ENCODE results near the gene TLR8.
"Not testable (repeated sequence)": the region's sequence is repeated elsewhere in the genome, so short reads cannot be mapped to it uniquely, and the experiment has no call there.

TLR8 gene

GRCh38 chrX:12899506-12899905, 6.9 kb upstream of the TLR8 start:
- DNase-seq, result no peak

DNA sequence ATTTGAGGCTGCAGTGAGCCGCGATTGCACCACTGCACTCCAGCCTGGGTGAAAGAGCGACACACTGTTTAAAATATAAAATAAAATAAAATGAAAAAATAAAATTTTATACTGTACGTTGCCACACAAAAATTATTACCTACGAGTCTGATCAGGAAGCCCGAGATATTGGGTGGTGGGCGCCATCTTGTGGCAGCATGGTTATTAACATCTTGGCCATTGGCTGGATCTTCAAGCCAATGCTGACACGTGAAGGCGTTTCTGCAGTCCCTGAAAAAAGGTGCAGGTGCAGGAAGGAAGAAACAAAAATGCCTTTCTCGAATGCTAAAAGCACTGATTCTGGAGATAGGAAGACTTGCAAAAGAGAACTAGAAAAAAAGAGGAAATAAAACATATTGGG, 4.9 kb upstream of the TLR8 start:
- DNase-seq, result peak; percentile 78

DNA sequence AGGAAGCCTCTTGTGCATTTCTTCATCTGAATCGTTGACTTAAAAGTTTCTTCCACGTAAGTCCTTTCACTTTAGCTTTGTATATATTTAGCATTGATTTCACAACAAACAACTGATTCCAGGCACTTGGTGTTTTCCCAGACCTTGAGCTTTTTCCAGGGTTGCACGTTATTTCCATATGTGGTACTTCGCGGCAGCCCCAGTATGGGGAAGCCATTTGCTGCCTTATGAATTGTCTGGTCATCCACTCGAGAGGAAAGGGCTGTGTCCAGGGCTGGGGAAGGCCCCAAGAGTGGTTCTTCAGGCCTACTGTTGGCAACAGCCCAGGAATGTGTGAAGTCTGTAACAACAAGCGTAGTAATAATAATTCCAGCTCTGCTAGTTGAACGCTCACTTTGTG, 2.8 kb upstream of the TLR8 start:
- no peak for DNase-seq

- DNase-seq, result no peak
Measured at GRCh38 chrX:12910423-12911121, 4.2 kb downstream of the TLR8 start.

DNA sequence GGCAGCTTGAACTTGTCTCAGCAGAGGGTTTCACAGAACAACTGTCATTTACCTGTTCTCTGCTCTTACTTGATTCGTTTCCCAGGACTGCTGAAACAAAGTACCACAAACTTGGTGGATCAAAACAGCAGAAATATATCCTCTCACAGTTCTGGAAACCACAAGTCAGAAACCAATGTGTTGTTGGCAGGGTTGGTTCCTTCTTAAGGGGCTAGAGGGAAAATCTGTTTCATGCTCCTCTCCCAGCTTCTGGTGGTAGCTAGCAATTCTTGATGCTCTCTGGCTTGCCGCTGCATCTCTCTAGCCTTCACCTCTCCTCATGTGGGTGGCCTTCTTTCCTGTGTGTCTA, 4.7 kb downstream of the TLR8 start:
- no peak for DNase-seq

GRCh38 chrX:12912791-12913482, 6.5 kb downstream of the TLR8 start:
- no peak for DNase-seq

- DNase-seq, result no peak
Measured at GRCh38 chrX:12917753-12918152, 11.3 kb downstream of the TLR8 start.

DNA sequence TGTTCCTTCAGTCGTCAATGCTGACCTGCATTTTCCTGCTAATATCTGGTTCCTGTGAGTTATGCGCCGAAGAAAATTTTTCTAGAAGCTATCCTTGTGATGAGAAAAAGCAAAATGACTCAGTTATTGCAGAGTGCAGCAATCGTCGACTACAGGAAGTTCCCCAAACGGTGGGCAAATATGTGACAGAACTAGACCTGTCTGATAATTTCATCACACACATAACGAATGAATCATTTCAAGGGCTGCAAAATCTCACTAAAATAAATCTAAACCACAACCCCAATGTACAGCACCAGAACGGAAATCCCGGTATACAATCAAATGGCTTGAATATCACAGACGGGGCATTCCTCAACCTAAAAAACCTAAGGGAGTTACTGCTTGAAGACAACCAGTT, 12.6 kb downstream of the TLR8 start:
- no peak for DNase-seq

DNA sequence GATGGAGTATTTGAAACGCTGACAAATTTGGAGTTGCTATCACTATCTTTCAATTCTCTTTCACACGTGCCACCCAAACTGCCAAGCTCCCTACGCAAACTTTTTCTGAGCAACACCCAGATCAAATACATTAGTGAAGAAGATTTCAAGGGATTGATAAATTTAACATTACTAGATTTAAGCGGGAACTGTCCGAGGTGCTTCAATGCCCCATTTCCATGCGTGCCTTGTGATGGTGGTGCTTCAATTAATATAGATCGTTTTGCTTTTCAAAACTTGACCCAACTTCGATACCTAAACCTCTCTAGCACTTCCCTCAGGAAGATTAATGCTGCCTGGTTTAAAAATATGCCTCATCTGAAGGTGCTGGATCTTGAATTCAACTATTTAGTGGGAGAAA, 13.2 kb downstream of the TLR8 start:
- no peak for DNase-seq

- DNase-seq, result no peak
Measured at GRCh38 chrX:12920990-12921389, 14.6 kb downstream of the TLR8 start.

DNA sequence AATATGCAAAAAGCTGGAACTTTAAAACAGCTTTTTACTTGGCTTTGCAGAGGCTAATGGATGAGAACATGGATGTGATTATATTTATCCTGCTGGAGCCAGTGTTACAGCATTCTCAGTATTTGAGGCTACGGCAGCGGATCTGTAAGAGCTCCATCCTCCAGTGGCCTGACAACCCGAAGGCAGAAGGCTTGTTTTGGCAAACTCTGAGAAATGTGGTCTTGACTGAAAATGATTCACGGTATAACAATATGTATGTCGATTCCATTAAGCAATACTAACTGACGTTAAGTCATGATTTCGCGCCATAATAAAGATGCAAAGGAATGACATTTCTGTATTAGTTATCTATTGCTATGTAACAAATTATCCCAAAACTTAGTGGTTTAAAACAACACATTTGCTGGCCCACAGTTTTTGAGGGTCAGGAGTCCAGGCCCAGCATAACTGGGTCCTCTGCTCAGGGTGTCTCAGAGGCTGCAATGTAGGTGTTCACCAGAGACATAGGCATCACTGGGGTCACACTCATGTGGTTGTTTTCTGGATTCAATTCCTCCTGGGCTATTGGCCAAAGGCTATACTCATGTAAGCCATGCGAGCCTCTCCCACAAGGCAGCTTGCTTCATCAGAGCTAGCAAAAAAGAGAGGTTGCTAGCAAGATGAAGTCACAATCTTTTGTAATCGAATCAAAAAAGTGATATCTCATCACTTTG, 15.6 kb downstream of the TLR8 start:
- no peak for DNase-seq

- DNase-seq, result no peak
Measured at GRCh38 chrX:12922599-12922919, 16.1 kb downstream of the TLR8 start.

GRCh38 chrX:12929701-12930100, 23.3 kb downstream of the TLR8 start:
- no peak for DNase-seq

DNA sequence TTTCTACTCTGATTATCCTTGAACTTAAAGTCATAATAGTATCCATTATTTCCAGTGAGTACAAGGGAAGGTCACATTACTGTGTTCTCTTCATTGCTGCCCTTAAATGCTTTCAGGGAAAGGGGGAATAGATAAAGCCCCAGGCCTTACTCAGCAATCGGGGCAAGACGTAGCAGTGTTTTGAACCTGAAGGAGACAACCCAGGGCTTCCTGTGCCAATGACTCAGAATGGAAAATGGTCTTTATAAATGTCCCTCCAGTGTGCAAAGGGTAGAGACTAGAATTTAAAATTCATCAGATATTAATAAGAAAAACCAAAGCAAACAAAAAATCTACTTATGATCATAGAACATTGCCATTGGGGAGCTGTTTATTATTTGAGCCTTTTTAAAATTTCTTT, 23.7 kb downstream of the TLR8 start:
- no peak for DNase-seq

DNA sequence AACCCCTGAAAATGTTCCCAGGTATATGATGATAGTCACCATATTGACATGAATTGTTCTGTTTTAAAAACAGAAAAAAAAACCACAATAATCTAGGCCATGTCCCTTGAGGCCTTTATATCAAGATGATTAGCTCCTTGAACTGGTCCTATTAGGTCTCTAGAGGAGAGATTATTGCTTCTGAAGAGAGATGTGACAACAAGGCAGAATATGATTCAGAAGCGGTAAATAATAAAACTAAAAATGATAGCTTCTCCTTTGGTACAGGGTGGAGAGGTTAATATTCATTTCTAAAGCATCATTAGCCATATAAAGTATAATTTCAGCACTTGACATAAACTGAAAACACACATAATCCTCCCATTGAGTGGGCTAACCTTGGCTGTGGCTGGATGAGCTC, 25.8 kb downstream of the TLR8 start:
- no peak for DNase-seq

- no peak for DNase-seq
Measured at GRCh38 chrX:12934850-12935249, 28.4 kb downstream of the TLR8 start.

DNA sequence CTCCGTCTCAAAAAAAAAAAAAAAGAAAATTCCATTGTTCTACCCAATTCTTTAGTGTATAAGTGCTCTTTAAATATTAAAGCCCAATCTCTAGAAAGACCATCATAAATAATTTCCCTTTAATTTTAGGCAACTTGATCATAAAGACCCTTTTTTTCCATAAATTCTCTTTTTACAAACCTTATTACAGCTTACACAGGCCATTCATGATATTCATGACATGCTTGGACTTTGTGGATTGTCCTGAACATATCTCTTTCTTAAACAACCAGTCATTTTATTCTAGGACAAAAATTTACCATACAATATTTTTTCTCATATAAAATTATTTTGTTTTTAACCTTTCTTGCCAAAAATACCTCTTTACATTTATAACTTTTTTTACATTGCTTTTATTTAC, 30.5 kb downstream of the TLR8 start:
- no peak for DNase-seq

DNA sequence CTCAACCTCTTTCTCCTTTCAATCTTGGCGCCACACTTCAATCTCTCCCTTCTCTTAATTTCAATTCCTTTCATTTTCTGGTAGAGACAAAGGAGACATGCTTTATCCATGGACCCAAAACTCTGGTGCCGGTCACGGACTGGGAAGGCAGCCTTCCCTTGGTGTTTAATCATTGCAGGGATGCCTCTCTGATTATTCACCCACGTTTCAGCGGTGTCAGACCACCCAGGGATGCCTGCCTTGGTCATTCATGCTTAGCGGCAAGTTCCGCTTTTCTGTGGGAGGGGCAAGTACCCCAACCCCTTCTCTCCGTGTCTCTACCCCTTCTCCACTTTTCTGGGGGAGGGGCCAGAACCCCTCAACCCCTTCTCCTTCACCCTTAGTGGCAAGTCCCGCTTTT, 34.1 kb downstream of the TLR8 start:
- not testable (repeated sequence) for DNase-seq

GRCh38 chrX:12943592-12943991, 37.2 kb downstream of the TLR8 start:
- DNase-seq, result not testable (repeated sequence)

- not testable (repeated sequence) for DNase-seq
Measured at GRCh38 chrX:12944452-12944851, 38.0 kb downstream of the TLR8 start.

GRCh38 chrX:12945494-12945893, 39.1 kb downstream of the TLR8 start:
- no peak for DNase-seq

GRCh38 chrX:12946406-12946805, 40.0 kb downstream of the TLR8 start:
- DNase-seq, result no peak

DNA sequence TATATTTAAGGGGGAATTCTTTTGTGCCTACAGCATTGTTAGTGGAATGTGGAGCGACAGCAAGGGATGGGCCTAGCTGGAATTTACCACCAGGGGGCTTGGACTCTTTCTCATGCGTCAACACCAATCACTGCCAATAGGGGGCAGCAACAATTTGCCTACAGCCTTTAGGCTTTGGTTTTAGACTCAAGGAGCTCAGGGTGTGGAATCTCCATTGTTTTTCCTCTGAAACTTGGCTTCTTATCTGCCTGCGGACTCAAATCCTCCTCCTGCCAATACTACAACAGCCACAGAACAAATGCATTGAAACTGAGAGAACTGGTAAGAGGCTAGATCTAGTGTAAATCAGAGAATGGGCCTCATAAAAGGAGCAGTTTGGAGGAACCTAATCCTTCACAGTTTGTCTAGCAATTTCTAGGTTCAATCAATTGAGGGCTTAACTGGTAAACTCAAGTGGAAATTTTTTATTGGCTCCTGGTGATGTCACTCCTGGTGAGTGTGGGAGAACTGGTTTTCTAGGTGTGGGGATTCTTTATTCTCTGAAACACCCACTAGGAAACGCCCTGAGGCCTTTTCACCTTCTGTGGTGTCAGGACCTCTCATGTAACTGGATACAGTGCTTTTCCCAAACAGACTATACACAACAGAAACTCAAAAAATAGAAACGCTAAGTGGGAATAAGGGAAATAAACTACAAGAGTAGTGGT, 40.6 kb downstream of the TLR8 start:
- DNase-seq, result peak; percentile 81

Measured in activated CD4-positive, alpha-beta T cell treated with anti-CD3 and anti-CD28 coated beads for 48 hours (primary cell).